Right lobe of liver (tissue), 4 donors: ENCODE data around the gene MISP3.

Experiments
- CTCF ChIP-seq, 4 donors: fragments of 200-600 bp in 3 of 4; fragments of 450-650 bp in 1 of 4; IDR thresholded peaks; one replicate each; pipeline versions ENCODE4 v1.5.1 to v1.8.0; 2016 to 2022; ENCODE audit warnings: antibody characterized with exemption in 4 of 4, mild to moderate bottlenecking in 2 of 4
- POLR2A ChIP-seq: fragments of 450-650 bp; IDR thresholded peaks from one replicate; pipeline ENCODE4 v1.6.1; 2017; ENCODE audit warnings: antibody characterized with exemption, mild to moderate bottlenecking
- donor health status: DM: no; HTN: no; CAD: no.
- donor health status: DM: no; HTN: no; CAD: no.
- donor health status: DM: no; HTN: yes; CAD: no.

GRCh38 chr19:14082675-14082960 lies 10.0 kb downstream of the MISP3 start:
- TF ChIP-seq CTCF (IDR thresholded peaks at IDR 0.05) (no peak), POLR2A (no peak)
